ENCODE data around the gene SLC16A4. TPM values are rescaled to one million over a fixed set of nuclear protein-coding genes. Genes with fewer than 3 reads are reported as not detected.

Gene SLC16A4
- total and polyA plus RNA-seq, 2 donors (not counting 1 experiment from before 2014, with no cell fraction given) = 0.39 to 2.6 TPM

GRCh38 chr1:110340207-110340468, 50.7 kb downstream of the SLC16A4 start:
- ATAC-seq (ENCODE audit: low read depth) (no peak), DNase-seq (no peak)
- Mint-ChIP-seq H3K4me3 (no peak overlapping the region), H3K27me3 (no peaks in the 10 kb centered on the region), H3K9me3 (ENCODE audit: insufficient read depth) (no peaks in the 10 kb centered on the region), H3K4me1 (peaks cover 59% of the 10 kb centered on the region), H3K27ac (no peak overlapping the region)
- ChIA-PET CTCF (interaction anchor here (1.1 to 11.8 kb wide), 8 partner anchors 9 to 156 kb away, joined by 3 to 257 read pairs (median 14); partner anchors contain the start of gene LAMTOR5), POLR2A (interaction anchor here (1.5 to 4.0 kb wide), 6 partner anchors 40 to 130 kb away, joined by 4 to 84 read pairs (median 28); partner anchors contain the start of genes KCNC4 and LAMTOR5)
- 22% methylated on average over 4 of the region's 9 CpGs for WGBS (ENCODE audit: insufficient coverage)
- H3K27ac ChIP-seq (ENCODE audit: low read length in 2 of 2) = peak overlapping the region; percentile 95 to 97
- intact Hi-C loops (cut with micrococcal nuclease) = no loop called here
- no peaks in the 10 kb centered on the region for H3K27me3 ChIP-seq (replicated peaks in 1 of 4; ENCODE audit: control extremely low read depth in 1 of 4, control insufficient read depth in 3 of 4, insufficient read depth in 4 of 4, low read length in 3 of 4)
- H4K20me1 ChIP-seq (ENCODE audit: control insufficient read depth, insufficient read depth, low read length, poor library complexity, severe bottlenecking) = peaks cover 50% of the 10 kb centered on the region
- H3K4me3 ChIP-seq (ENCODE audit: control extremely low read depth in 1 of 5, extremely low read depth in 1 of 5, insufficient read depth in 1 of 5, low read depth in 2 of 5, low read length in 4 of 5) = peak overlapping the region; percentile 61 to 100 (median 94)
- peaks cover 49 to 51% of the 10 kb centered on the region in 2 donors for H3K4me1 ChIP-seq (ENCODE audit: control insufficient read depth in 2 of 2, insufficient read depth in 2 of 2, low read length in 2 of 2)
- H3K79me2 ChIP-seq (ENCODE audit: control insufficient read depth, insufficient read depth, low read length) = peaks cover 69% of the 10 kb centered on the region
- TF ChIP-seq EZH2 (IDR thresholded peaks at IDR 0.05; ENCODE audit: borderline replicate concordance, insufficient read depth, low read depth, low read length, poor library complexity, severe bottlenecking) (no peak), CTCF (IDR thresholded peaks at IDR 0.05) (no peak)
- no peaks in the 10 kb centered on the region for H3K9me3 ChIP-seq (ENCODE audit: control extremely low read depth in 1 of 3, control insufficient read depth in 2 of 3, insufficient read depth in 1 of 3, low read length in 2 of 3)
- H2AFZ ChIP-seq (ENCODE audit: insufficient read depth, low read depth, low read length, poor library complexity, severe bottlenecking) = peak overlapping the region; percentile 91
- H3K4me2 ChIP-seq (replicated peaks; ENCODE audit: low read depth, low read length, poor library complexity, severe bottlenecking) = peak overlapping the region; percentile 83
- peaks cover 5 to 37% of the 10 kb centered on the region in 2 experiments for H3K36me3 ChIP-seq (replicated peaks in 1 of 2; ENCODE audit: control extremely low read depth in 1 of 2, control insufficient read depth in 1 of 2, extremely low read depth in 1 of 2, insufficient read depth in 2 of 2, low read length in 1 of 2)
- H3K9ac ChIP-seq (ENCODE audit: low read length) = peak overlapping the region; percentile 88

- Mint-ChIP-seq H3K27me3 (no peaks in the 10 kb centered on the region), H3K4me1 (peaks cover 57% of the 10 kb centered on the region), H3K4me3 (no peak overlapping the region), H3K9me3 (ENCODE audit: insufficient read depth) (no peaks in the 10 kb centered on the region), H3K27ac (no peak overlapping the region)
- peak overlapping the region; percentile 83 for H3K4me2 ChIP-seq (replicated peaks; ENCODE audit: low read depth, low read length, poor library complexity, severe bottlenecking)
- H4K20me1 ChIP-seq (ENCODE audit: control insufficient read depth, insufficient read depth, low read length, poor library complexity, severe bottlenecking) = peaks cover 46% of the 10 kb centered on the region
- DNase-seq (no peak), ATAC-seq (ENCODE audit: low read depth) (no peak)
- H3K27ac ChIP-seq (ENCODE audit: low read length in 2 of 2) = peak overlapping the region; percentile 95 to 97
- peak overlapping the region; percentile 91 for H2AFZ ChIP-seq (ENCODE audit: insufficient read depth, low read depth, low read length, poor library complexity, severe bottlenecking)
- peak overlapping the region; percentile 61 to 100 (median 94) for H3K4me3 ChIP-seq (ENCODE audit: control extremely low read depth in 1 of 5, extremely low read depth in 1 of 5, insufficient read depth in 1 of 5, low read depth in 2 of 5, low read length in 4 of 5)
- ChIA-PET POLR2A (interaction anchor here (0.6 to 4.0 kb wide), 13 partner anchors 9 to 305 kb away, joined by 3 to 84 read pairs (median 8); partner anchors contain the start of genes KCNC4, LAMTOR5 and STRIP1), CTCF (interaction anchor here (1.1 to 11.8 kb wide), 17 partner anchors 9 to 305 kb away, joined by 3 to 257 read pairs (median 11); partner anchors contain the start of genes KCNC4, LAMTOR5 and STRIP1)
- peak; percentile 46 for TF ChIP-seq CTCF (IDR thresholded peaks at IDR 0.05)
- TF ChIP-seq EZH2 (IDR thresholded peaks at IDR 0.05; ENCODE audit: borderline replicate concordance, insufficient read depth, low read depth, low read length, poor library complexity, severe bottlenecking) = no peak
- H3K9ac ChIP-seq (ENCODE audit: low read length) = peak overlapping the region; percentile 88
- no peaks in the 10 kb centered on the region for H3K27me3 ChIP-seq (replicated peaks in 1 of 4; ENCODE audit: control extremely low read depth in 1 of 4, control insufficient read depth in 3 of 4, insufficient read depth in 4 of 4, low read length in 3 of 4)
- intact Hi-C loops (cut with micrococcal nuclease) = loop anchor here (2.0 to 10.0 kb wide), 2 partner anchors 535 to 625 kb away; partner anchors contain the start of gene CD53
- H3K4me1 ChIP-seq (ENCODE audit: control insufficient read depth in 2 of 2, insufficient read depth in 2 of 2, low read length in 2 of 2) = peaks cover 49 to 50% of the 10 kb centered on the region in 2 donors
- H3K79me2 ChIP-seq (ENCODE audit: control insufficient read depth, insufficient read depth, low read length) = peaks cover 67% of the 10 kb centered on the region
- H3K36me3 ChIP-seq (replicated peaks in 1 of 2; ENCODE audit: control extremely low read depth in 1 of 2, control insufficient read depth in 1 of 2, extremely low read depth in 1 of 2, insufficient read depth in 2 of 2, low read length in 1 of 2) = peaks cover 5 to 32% of the 10 kb centered on the region in 2 experiments
- WGBS (ENCODE audit: insufficient coverage) = under 1% methylated on average over 72 of the region's 77 CpGs
- H3K9me3 ChIP-seq (ENCODE audit: control extremely low read depth in 1 of 3, control insufficient read depth in 2 of 3, insufficient read depth in 1 of 3, low read length in 2 of 3) = no peaks in the 10 kb centered on the region
Observed at GRCh38 chr1:110339407-110340206, 51.2 kb downstream of the SLC16A4 start.
